HG02678 (cell line): ENCODE data around the gene ZIC3.
"Not testable (repeated sequence)": the region's sequence is repeated elsewhere in the genome, so short reads cannot be mapped to it uniquely, and the experiment has no call there.

Experiments
- ATAC-seq: cut with Tn5 transposase; IDR thresholded peaks from one replicate; pipeline ENCODE4 v1.9.1; 2021; ENCODE audit warnings: mild to moderate bottlenecking, moderate library complexity; ENCODE audit not compliant: unreplicated experiment

The ZIC3 gene

GRCh38 chrX:137565921-137566745 lies at the start of gene ZIC3:
Gene ZIC3, plus strand, starts transcription at chrX:137566127. Its CDS starts 565 bp downstream, at chrX:137566692.
- no peak for ATAC-seq

GRCh38 chrX:137519459-137519858 lies 46.5 kb upstream of the ZIC3 start:
- ATAC-seq, result no peak

GRCh38 chrX:137545711-137546651 lies 19.9 kb upstream of the ZIC3 start:
- no peak for ATAC-seq

GRCh38 chrX:137547291-137547690 lies 18.6 kb upstream of the ZIC3 start:
- no peak for ATAC-seq

GRCh38 chrX:137548261-137548660 lies 17.7 kb upstream of the ZIC3 start:
- no peak for ATAC-seq

- ATAC-seq, result no peak
Measured at GRCh38 chrX:137549073-137549472, 16.9 kb upstream of the ZIC3 start.

GRCh38 chrX:137549851-137550664 lies 15.9 kb upstream of the ZIC3 start:
- no peak for ATAC-seq

- no peak for ATAC-seq
Measured at GRCh38 chrX:137550665-137551261, 15.2 kb upstream of the ZIC3 start.

- not testable (repeated sequence) for ATAC-seq
Measured at GRCh38 chrX:137552098-137552497, 13.8 kb upstream of the ZIC3 start.

- no peak for ATAC-seq
Measured at GRCh38 chrX:137562096-137562495, 3.8 kb upstream of the ZIC3 start.

GRCh38 chrX:137563681-137564651 lies 2.0 kb upstream of the ZIC3 start:
- ATAC-seq, result no peak

- no peak for ATAC-seq
Measured at GRCh38 chrX:137565318-137565904, 516 bp upstream of the ZIC3 start.

GRCh38 chrX:137566746-137567679 lies 1.1 kb downstream of the ZIC3 start:
- no peak for ATAC-seq

- ATAC-seq, result no peak
Measured at GRCh38 chrX:137567682-137568232, 1.8 kb downstream of the ZIC3 start.

GRCh38 chrX:137568741-137569469 lies 3.0 kb downstream of the ZIC3 start:
- ATAC-seq, result no peak

- no peak for ATAC-seq
Measured at GRCh38 chrX:137569470-137569891, 3.6 kb downstream of the ZIC3 start.
